Endothelial cell of umbilical vein (primary cell): Measurements from ENCODE around the gene HMBS. TPM values are rescaled to one million over a fixed set of nuclear protein-coding genes. Genes with fewer than 3 reads are reported as not detected.

Source experiments
- BruUV-seq: library from RNA; stranded (reverse); fragments of 400-500 nt; replicated peaks from 2 replicates; lab custom pipeline; 2021; lab: Mats Ljungman, UMichigan
- CTCF ChIA-PET: fragments of 300-600, 350-600 bp; sonication (Branson Sonifier 250); formaldehyde crosslinking; loops from one replicate; lab custom pipeline; 2021; ENCODE audit warnings: antibody characterized with exemption, inconsistent platforms; lab: Charles Lee
- POLR2A ChIA-PET: fragments of 300-600, 350-600 bp; sonication (Branson Sonifier 250); formaldehyde crosslinking; loops from one replicate; lab custom pipeline; 2021; ENCODE audit warnings: antibody characterized with exemption, inconsistent platforms; lab: Charles Lee
- DNase-seq: peaks from one replicate; pipeline ENCODE4 v3.0.0-alpha.2; 2011; ENCODE audit warnings: low read depth, low spot score
- FAIRE-seq: peaks from 2 replicates; lab custom pipeline; 2011; peaks lifted over from hg19 to GRCh38; lab: Jason Lieb, UNC
- H2AFZ ChIP-seq: 2 replicates; pipeline ENCODE4 v1.6.0; 2012; ENCODE audit warnings: low read depth, low read length, control low read depth, inconsistent platforms
- H3K27ac ChIP-seq: 2 replicates; pipeline ENCODE4 v1.5.1; 2011; ENCODE audit warnings: low read depth, mild to moderate bottlenecking, control low read depth, low read length, moderate library complexity; ENCODE audit not compliant: insufficient read depth
- H3K27me3 ChIP-seq, 2 experiments: 2 replicates each; pipeline versions ENCODE4 v1.6.0 to v1.6.1; 2011; ENCODE audit warnings: low read length in 2 of 2, mixed read lengths in 1 of 2; ENCODE audit not compliant: control insufficient read depth in 2 of 2, insufficient read depth in 2 of 2
- H3K36me3 ChIP-seq, 2 experiments: 2 replicates in 1 of 2; 3 replicates in 1 of 2; pipeline ENCODE4 v1.5.1; 2011; ENCODE audit warnings: low read length in 2 of 2, mild to moderate bottlenecking in 1 of 2, moderate library complexity in 1 of 2; ENCODE audit not compliant: control insufficient read depth in 2 of 2, insufficient read depth in 2 of 2; ENCODE audit errors: extremely low read depth in 1 of 2
- H3K4me1 ChIP-seq: 3 replicates; pipeline ENCODE4 v1.5.1; 2011; ENCODE audit warnings: mild to moderate bottlenecking, low read length; ENCODE audit not compliant: control insufficient read depth, insufficient read depth; ENCODE audit errors: extremely low read depth
- H3K4me2 ChIP-seq: 2 replicates; pipeline ENCODE4 v1.6.1; 2011; ENCODE audit warnings: low read length, control low read depth, mixed read lengths; ENCODE audit not compliant: insufficient read depth
- H3K4me3 ChIP-seq, 3 experiments: fragments of 200-600 bp in 1 of 3; sonication (generic), shearing (Covaris generic) in 1 of 3; replicated peaks in 1 of 3; 2 replicates each; pipeline ENCODE4 v1.5.1; 2011 to 2016; ENCODE audit warnings: control low read depth in 3 of 3, low read length in 3 of 3, mild to moderate bottlenecking in 2 of 3, inconsistent platforms in 1 of 3, low read depth in 1 of 3, moderate library complexity in 1 of 3; ENCODE audit not compliant: insufficient read depth in 1 of 3
- H3K79me2 ChIP-seq: 2 replicates; pipeline ENCODE4 v1.6.0; 2012; ENCODE audit warnings: low read length, inconsistent platforms; ENCODE audit not compliant: control insufficient read depth, insufficient read depth
- H3K9ac ChIP-seq: replicated peaks from 2 replicates; pipeline ENCODE3; 2011; ENCODE audit warnings: low read length, control low read depth; ENCODE audit not compliant: insufficient read depth; ENCODE audit errors: extremely low read depth
- H3K9me1 ChIP-seq: replicated peaks from 3 replicates; pipeline ENCODE4 v1.6.0; 2011; ENCODE audit warnings: mild to moderate bottlenecking, low read length; ENCODE audit not compliant: control insufficient read depth, insufficient read depth; ENCODE audit errors: extremely low read depth
- H3K9me3 ChIP-seq: replicated peaks from 2 replicates; pipeline ENCODE4 v1.5.1; 2012; ENCODE audit warnings: low read length, inconsistent platforms; ENCODE audit not compliant: control insufficient read depth, insufficient read depth
- H4K20me1 ChIP-seq: replicated peaks from 2 replicates; pipeline ENCODE3; 2011; ENCODE audit warnings: mild to moderate bottlenecking, low read length; ENCODE audit not compliant: control insufficient read depth, insufficient read depth; ENCODE audit errors: extremely low read depth
- EZH2 ChIP-seq: IDR thresholded peaks from 2 replicates; pipeline ENCODE4 v1.6.1; 2012; ENCODE audit warnings: borderline replicate concordance, low read depth, mild to moderate bottlenecking, moderate library complexity, low read length, inconsistent platforms; ENCODE audit not compliant: severe bottlenecking
- FOS ChIP-seq: IDR thresholded peaks from 2 replicates; pipeline ENCODE4 v1.6.1; 2011; ENCODE audit warnings: mild to moderate bottlenecking, low read length, moderate library complexity, borderline replicate concordance; ENCODE audit not compliant: insufficient read depth
- GATA2 ChIP-seq: IDR thresholded peaks from 2 replicates; pipeline ENCODE4 v1.7.0; 2011; ENCODE audit warnings: low read depth, mild to moderate bottlenecking, moderate library complexity, mixed read lengths, low read length; ENCODE audit not compliant: insufficient read length, insufficient read depth
- JUN ChIP-seq: IDR thresholded peaks from 2 replicates; pipeline ENCODE4 v1.6.1; 2011; ENCODE audit warnings: borderline replicate concordance, low read depth; ENCODE audit not compliant: insufficient read length, insufficient read depth
- MYC ChIP-seq: IDR thresholded peaks from one replicate; pipeline ENCODE4 v1.6.1; 2011; ENCODE audit warnings: mild to moderate bottlenecking, low read depth, low read length
- POLR2A ChIP-seq: IDR thresholded peaks from 2 replicates; pipeline ENCODE4 v1.6.1; 2012; ENCODE audit warnings: low read depth, mild to moderate bottlenecking, control low read depth, low read length
- POLR2AphosphoS5 ChIP-seq: IDR thresholded peaks from 2 replicates; pipeline ENCODE4 v1.6.1; 2012; ENCODE audit warnings: low read depth, mild to moderate bottlenecking, control low read depth, low read length, moderate library complexity; ENCODE audit not compliant: insufficient read depth
- dilution Hi-C: fragments of 300-500 bp; cut with MboI; formaldehyde crosslinking; loops from one replicate; pipeline ENCODE4 v1.15.0; 2019; ENCODE audit warnings: low sequenced_read_pairs; ENCODE audit not compliant: extremely low pct_ligation_motif_present
- intact Hi-C: fragments of 100-400 bp; cut with micrococcal nuclease; formaldehyde crosslinking; loops from one replicate; pipeline ENCODE4 v1.10.0; 2022
- polyA plus RNA-seq, 4 experiments: library from polyadenylated mRNA; depleted of rRNA in 3 of 4; stranded (reverse) in 3 of 4; unstranded in 1 of 4; fragments of >200 nt; gene quantifications; 2 replicates each; pipeline versions ENCODE4 v1.2.1 to v1.2.3, GENCODE V29; 2011 to 2012; ENCODE audit warnings: missing spikeins in 1 of 4
- total RNA-seq: library from RNA; stranded (reverse); gene quantifications from 2 replicates; pipeline ENCODE4 v1.2.3, GENCODE V29; 2021
- TF ChIP-seq, protein P1 (sequence below): IDR thresholded peaks from 2 replicates; pipeline ENCODE4 v1.6.1; 2011; ENCODE audit not compliant: insufficient read depth, insufficient read length
- TF ChIP-seq, protein P2 (sequence below), 2 donors: IDR thresholded peaks; 1 replicate in 1 of 2; 2 replicates in 1 of 2; pipeline ENCODE4 v1.5.1; 2011; ENCODE audit warnings: low read length in 2 of 2, mild to moderate bottlenecking in 2 of 2, moderate library complexity in 2 of 2, control low read depth in 1 of 2, inconsistent platforms in 1 of 2, low read depth in 1 of 2; ENCODE audit not compliant: insufficient read depth in 1 of 2; ENCODE audit errors: extremely low read depth in 1 of 2

HMBS gene
- total and polyA plus RNA-seq, 2 donors (not counting 3 experiments of a cell fraction or from before 2014, with no cell fraction given): 13.5 to 24.8 TPM

DNA sequence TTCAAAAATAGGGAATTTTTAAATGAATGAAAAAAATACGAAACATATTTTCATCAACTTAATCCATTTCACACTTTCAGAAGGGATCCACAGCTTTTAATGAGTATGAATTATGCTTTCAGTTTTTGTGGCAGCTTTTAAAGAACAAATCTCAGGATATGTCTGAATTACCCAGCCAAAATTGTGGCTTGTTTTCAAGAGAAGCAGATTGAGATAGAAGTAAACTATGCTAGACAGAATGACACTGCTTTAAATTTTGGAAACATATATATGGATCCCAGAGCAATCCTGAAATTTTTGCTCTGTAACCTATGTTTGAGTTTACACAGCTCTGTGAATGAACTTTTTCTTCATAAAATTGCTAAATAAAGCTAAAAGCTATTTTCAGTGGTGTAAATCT, 34.3 kb downstream of the HMBS start:
- ChIA-PET POLR2A (no interaction called here), CTCF (interaction anchor here (0.8 to 2.2 kb wide), 4 partner anchors 12 to 17 kb away, joined by 3 to 9 read pairs (median 4); partner anchors contain the start of genes C2CD2L and DPAGT1)
- Histone ChIP-seq H2AFZ (no peak overlapping the region), H4K20me1 (no peaks in the 10 kb centered on the region), H3K4me1 (peaks cover 16% of the 10 kb centered on the region), H3K27ac (no peak overlapping the region), H3K79me2 (peaks cover 13% of the 10 kb centered on the region), H3K27me3 (no peaks in the 10 kb centered on the region), H3K9me1 (no peaks in the 10 kb centered on the region), H3K4me3 (no peak overlapping the region), H3K4me2 (no peak overlapping the region), H3K36me3 (peaks cover 2 to 7% of the 10 kb centered on the region in 2 experiments), H3K9ac (no peak overlapping the region), H3K9me3 (no peaks in the 10 kb centered on the region)
- intact Hi-C loops: no loop called here
- TF ChIP-seq GATA2 (no peak), EZH2 (no peak), POLR2AphosphoS5 (no peak), POLR2A (no peak), JUN (no peak), MYC (no peak), FOS (no peak)
- TF ChIP-seq, protein P1, sequence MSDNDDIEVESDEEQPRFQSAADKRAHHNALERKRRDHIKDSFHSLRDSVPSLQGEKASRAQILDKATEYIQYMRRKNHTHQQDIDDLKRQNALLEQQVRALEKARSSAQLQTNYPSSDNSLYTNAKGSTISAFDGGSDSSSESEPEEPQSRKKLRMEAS: no peak
- TF ChIP-seq, protein P2, sequence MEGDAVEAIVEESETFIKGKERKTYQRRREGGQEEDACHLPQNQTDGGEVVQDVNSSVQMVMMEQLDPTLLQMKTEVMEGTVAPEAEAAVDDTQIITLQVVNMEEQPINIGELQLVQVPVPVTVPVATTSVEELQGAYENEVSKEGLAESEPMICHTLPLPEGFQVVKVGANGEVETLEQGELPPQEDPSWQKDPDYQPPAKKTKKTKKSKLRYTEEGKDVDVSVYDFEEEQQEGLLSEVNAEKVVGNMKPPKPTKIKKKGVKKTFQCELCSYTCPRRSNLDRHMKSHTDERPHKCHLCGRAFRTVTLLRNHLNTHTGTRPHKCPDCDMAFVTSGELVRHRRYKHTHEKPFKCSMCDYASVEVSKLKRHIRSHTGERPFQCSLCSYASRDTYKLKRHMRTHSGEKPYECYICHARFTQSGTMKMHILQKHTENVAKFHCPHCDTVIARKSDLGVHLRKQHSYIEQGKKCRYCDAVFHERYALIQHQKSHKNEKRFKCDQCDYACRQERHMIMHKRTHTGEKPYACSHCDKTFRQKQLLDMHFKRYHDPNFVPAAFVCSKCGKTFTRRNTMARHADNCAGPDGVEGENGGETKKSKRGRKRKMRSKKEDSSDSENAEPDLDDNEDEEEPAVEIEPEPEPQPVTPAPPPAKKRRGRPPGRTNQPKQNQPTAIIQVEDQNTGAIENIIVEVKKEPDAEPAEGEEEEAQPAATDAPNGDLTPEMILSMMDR (IDR thresholded peaks at IDR 0.05; ENCODE audit: extremely low read depth in 1 of 2, insufficient read depth in 1 of 2, low read depth in 1 of 2, low read length in 2 of 2): no peak
- DNase-seq (no peak), FAIRE-seq (no peak)
- dilution Hi-C loops: no loop called here
- BruUV-seq: no TSS peak
